ENCODE data around the gene CUX1.

DNA sequence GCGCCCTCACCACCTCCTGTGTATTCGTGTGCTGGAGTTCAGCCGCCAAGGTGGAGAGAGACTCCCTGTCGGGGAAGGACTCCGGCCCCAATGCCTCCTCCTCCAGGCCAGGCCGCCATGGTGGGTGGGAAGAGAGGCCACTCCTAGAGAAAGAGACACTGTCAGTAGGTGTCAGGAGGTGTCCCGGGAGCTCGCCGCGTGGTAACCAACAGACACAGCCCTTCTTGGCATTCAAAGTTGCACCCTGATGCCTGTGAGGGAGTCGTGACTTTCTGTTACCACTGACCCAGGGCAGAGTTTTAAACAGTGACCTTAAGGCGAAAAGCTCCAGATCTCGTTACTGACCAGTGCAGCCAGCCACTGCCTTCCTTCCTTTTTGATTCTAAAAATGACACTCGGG is 155.2 kb downstream of the CUX1 start:
- TF ChIP-seq, protein P1, sequence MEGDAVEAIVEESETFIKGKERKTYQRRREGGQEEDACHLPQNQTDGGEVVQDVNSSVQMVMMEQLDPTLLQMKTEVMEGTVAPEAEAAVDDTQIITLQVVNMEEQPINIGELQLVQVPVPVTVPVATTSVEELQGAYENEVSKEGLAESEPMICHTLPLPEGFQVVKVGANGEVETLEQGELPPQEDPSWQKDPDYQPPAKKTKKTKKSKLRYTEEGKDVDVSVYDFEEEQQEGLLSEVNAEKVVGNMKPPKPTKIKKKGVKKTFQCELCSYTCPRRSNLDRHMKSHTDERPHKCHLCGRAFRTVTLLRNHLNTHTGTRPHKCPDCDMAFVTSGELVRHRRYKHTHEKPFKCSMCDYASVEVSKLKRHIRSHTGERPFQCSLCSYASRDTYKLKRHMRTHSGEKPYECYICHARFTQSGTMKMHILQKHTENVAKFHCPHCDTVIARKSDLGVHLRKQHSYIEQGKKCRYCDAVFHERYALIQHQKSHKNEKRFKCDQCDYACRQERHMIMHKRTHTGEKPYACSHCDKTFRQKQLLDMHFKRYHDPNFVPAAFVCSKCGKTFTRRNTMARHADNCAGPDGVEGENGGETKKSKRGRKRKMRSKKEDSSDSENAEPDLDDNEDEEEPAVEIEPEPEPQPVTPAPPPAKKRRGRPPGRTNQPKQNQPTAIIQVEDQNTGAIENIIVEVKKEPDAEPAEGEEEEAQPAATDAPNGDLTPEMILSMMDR (IDR thresholded peaks at IDR 0.05), result no peak
- no peak for TF ChIP-seq POLR2A (IDR thresholded peaks at IDR 0.05)

All from body of pancreas (tissue), 4 donors.